ENCODE measurements around the gene TGFBR3. TPM values are rescaled to one million over a fixed set of nuclear protein-coding genes. Genes with fewer than 3 reads are reported as not detected.

TGFBR3 gene
- polyA plus RNA-seq, 1 experiment, result 8.2 TPM

- POLR2A ChIA-PET, result no interaction called here
- TF ChIP-seq CTCF (IDR thresholded peaks at IDR 0.05; ENCODE audit: insufficient read depth, low read depth, low read length), result no peak
- no peak for DNase-seq (ENCODE audit: low read depth)
- no peaks in the 10 kb centered on the region for H3K36me3 ChIP-seq (ENCODE audit: control insufficient read depth, insufficient read depth, low read length)
- CTCF ChIA-PET, result no interaction called here
- no peak overlapping the region for H3K4me3 ChIP-seq (ENCODE audit: low read depth, low read length)
- no peaks in the 10 kb centered on the region; the same call in 1 of the 2 replicates for H3K27me3 ChIP-seq (ENCODE audit: control insufficient read depth, insufficient read depth, low read length)
Measured at GRCh38 chr1:91801496-91802115, 84.3 kb downstream of the TGFBR3 start.

GRCh38 chr1:91799863-91800262, 86.1 kb downstream of the TGFBR3 start:
- ChIA-PET CTCF (interaction anchor here (0.6 kb wide), 1 partner anchor 304 kb away, joined by 3 read pairs; no protein-coding TSS in a partner anchor), POLR2A (no interaction called here)
- DNase-seq (ENCODE audit: low read depth), result no peak
- Histone ChIP-seq H3K27me3 (ENCODE audit: control insufficient read depth, insufficient read depth, low read length) (no peaks in the 10 kb centered on the region; the same call in 1 of the 2 replicates), H3K4me3 (ENCODE audit: low read depth, low read length) (no peak overlapping the region), H3K36me3 (ENCODE audit: control insufficient read depth, insufficient read depth, low read length) (no peaks in the 10 kb centered on the region)
- no peak for TF ChIP-seq CTCF (IDR thresholded peaks at IDR 0.05; ENCODE audit: insufficient read depth, low read depth, low read length)

- no peak for DNase-seq (ENCODE audit: low read depth)
- ChIA-PET CTCF (interaction anchor here (0.6 to 1.2 kb wide), 2 partner anchors 285 to 305 kb away, joined by 3 to 4 read pairs; no protein-coding TSS in a partner anchor), POLR2A (no interaction called here)
- no peak overlapping the region for H3K4me3 ChIP-seq (ENCODE audit: low read depth, low read length)
- H3K27me3 ChIP-seq (ENCODE audit: control insufficient read depth, insufficient read depth, low read length), result no peaks in the 10 kb centered on the region; the same call in 1 of the 2 replicates
- TF ChIP-seq CTCF (IDR thresholded peaks at IDR 0.05; ENCODE audit: insufficient read depth, low read depth, low read length), result no peak
- no peaks in the 10 kb centered on the region for H3K36me3 ChIP-seq (ENCODE audit: control insufficient read depth, insufficient read depth, low read length)
Measured at GRCh38 chr1:91799159-91799558, 86.8 kb downstream of the TGFBR3 start.

GRCh38 chr1:91798740-91799139, 87.2 kb downstream of the TGFBR3 start:
- ChIA-PET POLR2A (no interaction called here), CTCF (interaction anchor here (0.7 to 1.3 kb wide), 5 partner anchors 8 to 284 kb away, joined by 3 to 6 read pairs (median 4); no protein-coding TSS in a partner anchor)
- no peaks in the 10 kb centered on the region for H3K36me3 ChIP-seq (ENCODE audit: control insufficient read depth, insufficient read depth, low read length)
- TF ChIP-seq CTCF (IDR thresholded peaks at IDR 0.05; ENCODE audit: insufficient read depth, low read depth, low read length), result no peak
- H3K27me3 ChIP-seq (ENCODE audit: control insufficient read depth, insufficient read depth, low read length), result no peaks in the 10 kb centered on the region; the same call in 1 of the 2 replicates
- H3K4me3 ChIP-seq (ENCODE audit: low read depth, low read length), result no peak overlapping the region
- no peak for DNase-seq (ENCODE audit: low read depth)

- ChIA-PET POLR2A (no interaction called here), CTCF (interaction anchor here (0.7 to 1.3 kb wide), 5 partner anchors 9 to 284 kb away, joined by 3 to 6 read pairs (median 4); no protein-coding TSS in a partner anchor)
- DNase-seq (ENCODE audit: low read depth), result no peak
- TF ChIP-seq CTCF (IDR thresholded peaks at IDR 0.05; ENCODE audit: insufficient read depth, low read depth, low read length), result no peak
- no peak overlapping the region for H3K4me3 ChIP-seq (ENCODE audit: low read depth, low read length)
- H3K27me3 ChIP-seq (ENCODE audit: control insufficient read depth, insufficient read depth, low read length), result no peaks in the 10 kb centered on the region; the same call in 1 of the 2 replicates
- no peaks in the 10 kb centered on the region for H3K36me3 ChIP-seq (ENCODE audit: control insufficient read depth, insufficient read depth, low read length)
Measured at GRCh38 chr1:91798241-91798648, 87.7 kb downstream of the TGFBR3 start.
